ENCODE results near the gene RAVER1. TPM values are rescaled to one million over a fixed set of nuclear protein-coding genes. Genes with fewer than 3 reads are reported as not detected.
"Not testable (repeated sequence)": the region's sequence is repeated elsewhere in the genome, so short reads cannot be mapped to it uniquely, and the experiment has no call there.

The RAVER1 gene
- total RNA-seq, 1 donor from 2014 or later: 6.4 TPM

DNA sequence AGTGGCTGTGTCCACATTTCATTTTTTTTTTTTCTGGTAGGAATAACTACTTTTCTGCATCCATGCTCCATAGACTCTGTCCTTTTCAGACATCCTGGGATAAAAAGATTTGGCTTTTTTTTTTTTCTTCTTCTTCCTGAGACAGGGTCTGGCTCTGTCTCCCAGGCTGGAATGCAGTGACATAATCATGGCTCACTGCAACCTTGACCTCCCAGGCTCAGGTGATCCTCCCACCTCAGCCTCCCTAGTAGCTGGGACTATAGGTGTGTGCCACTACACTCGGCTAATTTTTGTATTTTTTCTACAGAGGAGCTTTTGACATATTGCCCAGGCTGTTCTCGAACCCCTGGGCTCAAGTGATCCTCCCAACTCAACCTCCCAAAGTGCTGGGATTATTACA is 10.2 kb upstream of the RAVER1 start:
- no peak for DNase-seq

DNA sequence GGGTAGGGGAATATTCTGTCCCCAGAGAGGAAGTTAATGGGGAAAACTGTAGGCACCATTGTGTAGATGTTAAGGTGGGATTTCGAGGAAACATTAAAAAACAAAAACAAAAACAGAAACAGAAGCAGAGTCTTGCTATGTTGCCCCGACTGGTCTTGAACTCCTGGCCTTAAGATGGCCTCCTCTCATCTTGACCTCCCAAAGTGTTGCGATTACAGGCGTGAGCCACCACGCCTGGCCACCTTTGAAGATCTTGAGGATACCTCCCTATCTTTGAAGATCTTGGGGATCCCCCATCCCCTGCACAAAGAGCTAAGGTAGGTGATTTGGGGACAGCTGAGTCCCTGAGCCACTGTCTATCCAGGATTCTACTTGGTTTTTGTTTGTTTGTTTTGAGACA is 6.6 kb upstream of the RAVER1 start:
- no peak for DNase-seq

DNA sequence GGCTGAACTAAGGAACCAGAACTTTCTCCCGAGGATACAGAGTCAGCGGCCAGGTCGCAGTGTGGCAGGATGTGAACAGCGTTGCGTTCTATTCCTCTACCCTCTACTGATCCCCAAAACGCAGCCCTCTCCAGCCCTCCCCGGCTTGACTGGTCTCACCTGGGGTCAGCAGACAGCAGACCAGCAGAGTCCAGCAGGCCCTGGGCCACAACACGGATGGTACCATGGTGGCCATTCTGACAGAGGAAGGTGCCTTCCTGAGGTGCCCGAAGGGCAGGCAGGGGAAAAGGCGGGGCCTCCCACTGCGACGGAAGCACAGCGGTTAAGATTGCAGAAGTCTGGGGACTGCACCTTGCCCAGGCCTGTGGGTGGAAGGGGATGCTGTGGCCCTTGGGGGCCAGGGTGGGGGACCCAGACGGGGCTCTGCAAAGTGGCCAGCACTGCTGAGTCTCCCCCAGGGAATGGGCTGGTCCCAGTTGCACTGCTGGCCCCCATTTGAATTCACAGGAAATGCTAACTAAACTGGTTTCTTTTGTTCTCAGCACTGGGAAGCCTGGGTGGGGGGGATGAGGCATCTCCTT is 6.1 kb upstream of the RAVER1 start, which contains the start of gene ICAM3:
Gene ICAM3, minus strand, starts transcription at position 245 of the 581 bp plus-strand sequence. Its CDS starts 10 bp downstream, at position 235.
- DNase-seq: no peak

DNA sequence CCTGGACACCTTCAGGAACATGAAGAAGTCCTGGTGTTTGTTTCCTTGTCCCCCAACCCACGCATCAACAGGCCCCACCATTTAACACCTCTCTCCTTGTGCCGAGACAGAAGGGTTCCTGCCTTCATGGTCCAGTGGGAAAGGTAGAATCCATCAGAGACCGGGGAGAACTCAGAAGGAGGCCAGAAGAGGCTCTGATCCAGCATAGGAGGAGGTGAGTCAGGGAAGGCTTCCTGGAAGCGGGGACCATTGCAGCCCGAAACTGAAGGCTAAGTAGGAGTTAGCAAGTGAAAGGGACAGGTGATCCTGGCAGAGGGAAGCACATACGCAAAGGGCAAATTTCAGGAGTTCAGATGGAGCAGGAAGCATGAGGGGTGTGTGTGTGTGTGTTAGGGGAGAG is 5.6 kb upstream of the RAVER1 start:
- DNase-seq: no peak

DNA sequence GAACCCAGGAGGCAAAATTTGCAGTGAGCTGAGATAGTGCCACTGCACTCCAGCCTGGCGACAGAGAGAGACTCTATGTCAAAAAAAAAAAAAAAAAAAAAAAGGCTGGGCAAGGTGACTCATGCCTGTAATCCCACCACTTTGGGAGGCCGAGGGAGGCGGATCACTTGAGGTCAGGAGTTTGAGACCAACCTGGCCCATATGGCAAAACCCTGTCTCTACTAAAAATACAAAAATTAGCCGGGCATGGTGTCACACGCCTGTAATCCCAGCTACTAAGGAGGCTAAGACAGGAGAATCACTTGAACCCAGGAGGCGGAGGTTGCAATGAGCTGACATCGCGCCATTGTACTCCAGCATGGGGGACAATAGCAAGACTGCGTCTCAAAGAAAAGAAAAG is 3.4 kb upstream of the RAVER1 start:
- not testable (repeated sequence) for DNase-seq

DNA sequence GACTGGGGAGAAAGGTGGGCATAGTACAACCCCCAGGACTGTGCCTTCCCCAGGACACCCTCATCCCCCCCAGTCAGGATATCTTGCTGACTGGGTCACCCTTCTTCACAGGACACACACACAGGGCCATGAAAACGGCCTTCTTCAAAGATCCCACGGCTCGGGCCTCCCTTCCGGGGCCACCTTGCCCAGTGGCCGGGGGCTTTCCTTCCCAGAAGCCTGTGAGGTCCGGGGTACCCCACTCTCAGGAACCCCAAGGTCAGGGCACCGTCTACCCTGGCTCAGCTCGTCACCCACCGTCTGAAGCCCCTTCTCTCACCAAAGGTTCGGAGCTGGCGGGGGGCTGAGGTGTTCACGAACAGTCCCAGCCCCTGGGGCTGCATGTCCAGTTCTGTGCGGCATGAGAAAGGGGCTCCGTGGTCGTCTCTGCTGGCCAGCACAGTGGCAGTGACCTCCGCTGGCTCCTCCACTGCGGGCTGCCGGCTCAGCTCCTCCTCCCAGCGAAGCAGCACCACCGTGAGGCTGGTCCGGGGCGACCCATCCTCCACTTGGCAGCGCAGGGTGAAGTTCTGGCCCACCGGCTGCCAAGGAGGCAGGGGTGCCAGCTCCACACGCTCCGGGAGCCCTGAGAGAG is 2.1 kb upstream of the RAVER1 start:
- DNase-seq: no peak

DNA sequence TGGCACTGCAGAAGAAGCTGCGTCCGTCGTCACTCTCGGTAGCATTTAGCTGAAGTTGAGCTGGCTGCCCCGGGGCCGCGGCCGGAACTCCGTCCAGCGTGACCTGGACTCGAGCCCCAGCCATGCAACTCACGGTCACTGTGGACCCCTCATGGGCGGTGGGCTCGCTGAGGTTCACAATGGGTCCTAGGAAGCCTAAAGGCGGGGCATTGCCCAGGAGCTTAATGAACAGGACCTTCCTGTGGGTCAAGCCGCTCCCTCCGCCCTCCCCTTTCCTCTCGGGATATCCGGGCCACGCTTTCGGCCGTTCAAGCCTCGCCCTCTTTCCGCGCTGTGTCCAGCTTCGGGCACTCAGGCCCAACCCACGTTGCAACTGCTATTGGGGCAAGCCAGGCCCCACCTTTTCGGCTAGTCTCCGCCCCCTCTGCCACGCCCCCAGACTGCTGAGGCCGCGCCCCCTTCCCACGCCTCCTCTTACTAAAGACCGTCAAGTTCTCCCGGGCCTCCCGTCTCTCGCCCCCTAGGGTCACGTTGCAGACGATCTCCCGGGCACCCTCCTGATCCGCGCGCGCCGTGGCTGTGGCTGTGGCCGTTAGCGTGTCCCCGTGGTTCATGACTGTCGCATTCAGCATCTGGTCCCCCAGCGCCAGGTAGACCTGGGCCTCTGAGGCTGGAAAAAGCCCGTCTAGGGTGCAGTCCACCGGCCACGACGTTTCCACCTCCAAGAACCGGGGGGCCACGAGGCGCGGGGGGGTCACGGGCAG is 1.4 kb upstream of the RAVER1 start:
- peak; percentile 76 for DNase-seq

DNA sequence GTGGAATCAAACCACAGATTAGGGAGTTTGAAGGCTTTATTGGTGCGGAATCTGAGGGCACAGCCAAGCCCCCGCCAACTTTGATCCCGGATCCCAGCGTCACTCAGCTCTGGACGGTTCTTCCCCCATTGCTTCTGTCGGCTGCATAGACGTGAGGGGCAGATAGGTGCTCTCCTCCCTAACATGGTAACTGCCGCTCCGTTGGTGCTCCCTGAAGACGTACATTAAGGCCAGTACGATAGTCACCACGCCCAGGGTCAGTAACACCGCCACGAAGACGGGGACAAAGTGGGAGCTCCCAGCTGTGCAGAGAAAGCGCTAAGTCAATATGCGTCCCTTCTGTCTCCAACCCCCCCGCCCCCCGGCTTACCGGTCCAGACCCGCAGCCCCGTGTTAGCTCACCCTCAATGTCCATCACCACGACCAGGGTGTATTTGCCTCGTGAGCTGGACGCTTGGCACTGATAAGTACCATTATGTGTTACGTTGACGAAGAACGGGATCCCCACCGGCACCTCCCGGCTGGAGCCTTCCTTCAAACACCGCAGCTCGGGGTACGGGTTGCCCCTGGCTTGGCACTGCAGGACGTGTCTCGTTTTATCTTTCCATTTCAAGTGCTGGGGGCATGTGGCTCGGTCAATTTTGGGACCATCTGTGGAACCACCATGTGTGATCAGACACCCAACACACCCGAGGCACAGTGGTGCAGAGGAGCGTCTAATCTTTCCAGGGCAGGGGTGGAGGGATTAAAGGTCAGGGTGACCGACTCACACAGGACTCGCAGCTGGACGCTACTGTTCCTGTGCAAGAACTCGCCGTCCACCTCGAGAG is 644 bp upstream of the RAVER1 start:
- DNase-seq: no peak

DNA sequence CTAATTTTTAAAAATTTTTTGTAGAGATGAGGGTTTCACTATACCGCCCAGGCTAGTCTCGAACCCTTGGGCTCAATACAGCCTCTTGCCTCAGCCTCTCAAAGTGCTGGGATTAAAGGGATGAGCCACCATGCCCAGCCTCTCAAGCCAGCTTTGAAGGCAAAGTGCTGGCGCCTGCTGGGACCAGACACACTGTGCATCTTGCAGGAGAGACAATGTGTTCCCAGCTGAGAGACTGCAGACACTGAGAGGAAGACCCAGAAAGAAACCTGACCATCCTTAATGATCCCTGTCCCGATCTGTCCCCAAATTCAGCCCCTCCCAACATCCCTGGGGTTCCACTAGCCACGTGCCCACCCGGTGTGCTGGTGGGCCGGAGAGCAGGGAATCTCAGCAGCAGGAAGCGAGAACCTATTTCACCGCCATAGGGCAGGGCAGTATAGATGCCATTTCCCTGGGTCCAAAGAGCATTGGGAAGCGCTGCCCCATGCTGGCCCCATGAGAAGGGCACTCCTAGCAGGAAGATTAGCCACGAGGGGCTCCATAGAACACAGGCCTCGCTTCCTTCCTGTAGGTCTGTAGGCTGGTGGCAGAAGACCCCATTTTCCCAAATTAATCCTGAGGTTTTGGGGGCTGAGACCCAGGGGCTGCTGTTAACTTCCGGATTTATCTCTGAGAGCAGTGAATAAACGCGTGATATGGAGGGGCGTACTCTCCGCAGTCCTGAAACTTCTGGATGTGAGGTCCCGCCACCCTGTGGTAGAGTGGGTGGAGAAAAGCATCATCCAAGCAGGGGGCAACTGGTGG is 968 bp downstream of the RAVER1 start:
- DNase-seq: no peak

DNA sequence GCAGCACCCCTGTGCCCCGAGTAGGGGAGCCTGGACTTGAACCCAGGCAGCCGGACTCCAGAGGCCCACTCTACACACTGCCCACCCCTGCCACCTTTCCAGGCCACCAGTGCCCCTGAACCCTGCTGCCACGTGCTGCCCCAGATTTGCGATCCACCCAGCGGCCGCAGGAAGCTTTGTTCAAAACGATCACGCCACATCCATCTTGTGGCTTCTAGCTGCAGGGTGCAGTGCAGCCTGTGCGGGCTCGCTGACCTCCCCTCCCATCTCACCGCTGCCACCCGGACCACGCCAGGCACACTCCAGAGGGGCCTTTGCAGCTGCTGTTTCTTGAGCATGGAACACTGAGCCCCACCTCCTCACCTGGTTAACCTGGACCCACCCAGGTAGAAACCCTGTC is 3.8 kb downstream of the RAVER1 start:
- no peak for DNase-seq

DNA sequence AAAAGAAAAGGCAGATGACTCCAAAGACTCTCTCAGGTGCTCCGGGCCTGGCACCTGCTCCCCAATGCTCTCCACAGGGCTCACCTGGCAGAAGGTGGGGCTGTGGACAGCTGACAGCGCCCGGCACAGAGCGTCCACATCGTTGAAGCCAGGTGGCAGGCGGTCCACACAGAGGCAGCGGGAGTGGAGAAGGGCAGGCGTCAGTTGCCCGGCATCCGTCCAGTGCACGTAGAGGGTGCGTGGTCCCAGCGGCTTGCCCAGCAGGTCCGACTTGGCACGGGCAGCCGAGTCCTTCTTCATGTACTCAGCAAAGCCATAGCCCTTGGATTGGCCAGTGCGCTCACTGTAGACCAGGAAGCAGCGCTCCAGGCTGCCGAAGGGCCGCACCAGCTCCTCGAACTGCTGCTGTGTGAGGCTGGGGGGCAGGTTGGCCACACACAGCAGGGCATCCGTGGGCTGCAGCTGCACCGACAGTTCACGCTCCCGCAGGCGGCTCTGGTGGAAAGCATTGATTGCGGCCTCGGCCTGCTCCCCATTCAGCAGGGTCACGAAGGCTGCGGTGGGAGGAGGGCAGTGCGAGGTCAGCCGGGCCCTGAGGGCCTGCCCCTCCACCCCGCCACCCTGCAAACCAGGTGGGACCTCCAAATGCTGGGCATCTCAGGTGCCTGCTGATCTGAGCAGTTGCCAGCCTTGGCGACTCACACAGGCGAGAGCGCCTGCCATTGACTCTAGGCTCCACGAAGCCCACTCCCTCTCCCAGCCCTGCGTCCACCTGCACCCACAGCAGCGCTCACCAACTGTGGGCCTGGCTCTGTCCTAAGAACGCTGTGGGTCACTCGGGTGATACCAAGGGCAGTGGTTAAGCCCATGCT is 4.5 kb downstream of the RAVER1 start:
- DNase-seq: no peak

DNA sequence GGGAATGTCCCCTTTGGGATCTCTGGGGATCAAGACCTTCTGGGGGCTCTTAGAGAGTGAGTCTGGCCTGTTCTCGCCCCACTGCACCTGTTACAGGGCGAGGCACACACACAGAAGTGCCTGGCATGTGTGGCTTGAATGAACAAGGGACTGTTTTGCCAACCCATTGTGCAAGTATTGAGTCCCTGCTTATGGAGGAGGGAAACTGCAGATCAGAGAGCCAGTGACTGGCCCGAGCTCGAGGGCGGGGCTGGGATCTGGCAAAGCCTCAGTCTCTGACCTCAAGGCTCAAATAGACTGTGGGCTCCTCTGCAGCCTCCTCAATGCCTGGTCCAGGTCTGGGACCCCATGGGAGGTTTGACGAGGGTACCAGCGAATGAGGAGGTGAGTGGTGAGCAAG is 5.5 kb downstream of the RAVER1 start:
- DNase-seq: no peak

DNA sequence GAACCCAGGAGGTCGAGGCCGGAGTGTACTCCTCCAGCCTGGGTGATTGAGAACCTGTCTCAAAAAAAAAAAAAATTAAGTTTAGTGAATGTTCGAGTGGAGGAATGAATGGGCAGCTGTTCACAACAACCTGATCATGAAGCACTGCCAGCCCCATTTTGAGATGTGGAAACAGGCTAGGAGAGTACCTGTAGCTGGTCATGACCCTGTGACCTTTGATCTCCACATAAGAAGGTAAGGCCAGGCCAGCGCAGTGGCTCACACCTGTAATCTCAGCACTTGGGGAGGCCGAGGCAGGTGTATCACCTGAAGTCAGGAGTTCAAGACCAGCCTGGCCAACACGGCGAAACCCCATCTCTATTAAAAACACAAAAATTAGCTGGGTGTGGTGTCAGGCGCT is 7.6 kb downstream of the RAVER1 start:
- DNase-seq: no peak

DNA sequence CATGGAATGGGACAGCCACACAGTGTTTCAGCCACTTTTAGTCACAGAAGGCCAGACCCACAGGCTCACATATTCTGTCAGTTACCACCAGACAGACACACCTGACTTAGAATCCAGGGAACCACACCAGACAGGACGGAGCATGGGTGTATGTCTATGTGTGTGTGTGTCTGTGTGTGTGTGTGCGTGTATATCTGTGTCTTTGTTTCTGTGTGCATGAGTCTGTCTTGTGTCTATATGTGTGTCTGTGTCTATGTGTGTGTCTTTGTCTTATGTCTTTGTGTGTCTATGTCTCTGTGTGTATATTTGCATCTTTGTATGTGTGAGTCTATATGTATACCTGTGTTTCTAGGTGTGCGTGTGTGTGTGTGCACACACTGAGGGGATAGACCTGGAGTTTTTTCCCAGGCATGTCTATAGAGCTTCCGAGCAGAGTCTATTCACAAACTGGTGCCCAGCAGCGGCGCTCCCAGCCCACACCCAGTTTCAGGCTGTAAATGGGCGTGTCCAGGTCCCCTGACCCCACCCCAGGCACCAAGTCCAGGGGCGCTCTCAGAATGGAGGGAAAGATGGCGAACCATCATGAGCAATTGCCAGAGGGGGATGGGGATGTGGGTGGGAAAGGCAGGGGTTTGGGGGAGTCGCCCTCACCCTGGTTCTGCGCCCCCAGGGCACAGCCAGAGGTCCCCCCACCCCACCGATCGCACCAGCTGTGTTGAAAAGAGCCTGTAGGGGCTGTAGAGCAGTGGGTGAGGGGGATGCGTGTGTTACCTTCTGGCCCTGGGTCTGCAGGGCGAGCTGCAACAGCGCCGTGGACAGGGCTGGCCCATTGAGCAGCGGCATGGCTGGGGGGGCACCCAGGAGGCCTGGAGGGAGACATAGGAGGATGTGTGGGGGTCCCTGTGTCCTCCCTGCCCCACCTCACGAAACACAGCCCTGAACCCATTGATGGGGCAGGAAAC is 11.2 kb downstream of the RAVER1 start:
- no peak for DNase-seq

DNA sequence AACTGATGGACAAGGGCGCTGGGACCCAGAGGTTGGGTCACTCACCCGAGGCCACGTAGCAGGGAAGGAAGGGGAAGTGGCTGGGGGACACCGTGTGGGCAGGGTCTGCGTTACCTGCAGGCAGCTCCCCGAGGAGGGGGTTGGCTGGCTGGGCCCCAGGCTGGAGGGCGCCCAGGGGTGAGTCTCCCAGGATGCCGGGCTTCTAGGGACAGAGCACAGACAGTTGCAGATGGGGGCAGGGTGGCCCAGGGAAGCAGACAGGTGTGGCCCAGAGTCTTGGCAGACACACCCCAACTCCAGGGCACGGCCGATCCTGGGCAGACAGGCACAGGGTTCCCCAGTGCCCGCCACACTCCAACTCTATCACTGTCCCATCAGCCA is 11.9 kb downstream of the RAVER1 start:
- no peak for DNase-seq

DNA sequence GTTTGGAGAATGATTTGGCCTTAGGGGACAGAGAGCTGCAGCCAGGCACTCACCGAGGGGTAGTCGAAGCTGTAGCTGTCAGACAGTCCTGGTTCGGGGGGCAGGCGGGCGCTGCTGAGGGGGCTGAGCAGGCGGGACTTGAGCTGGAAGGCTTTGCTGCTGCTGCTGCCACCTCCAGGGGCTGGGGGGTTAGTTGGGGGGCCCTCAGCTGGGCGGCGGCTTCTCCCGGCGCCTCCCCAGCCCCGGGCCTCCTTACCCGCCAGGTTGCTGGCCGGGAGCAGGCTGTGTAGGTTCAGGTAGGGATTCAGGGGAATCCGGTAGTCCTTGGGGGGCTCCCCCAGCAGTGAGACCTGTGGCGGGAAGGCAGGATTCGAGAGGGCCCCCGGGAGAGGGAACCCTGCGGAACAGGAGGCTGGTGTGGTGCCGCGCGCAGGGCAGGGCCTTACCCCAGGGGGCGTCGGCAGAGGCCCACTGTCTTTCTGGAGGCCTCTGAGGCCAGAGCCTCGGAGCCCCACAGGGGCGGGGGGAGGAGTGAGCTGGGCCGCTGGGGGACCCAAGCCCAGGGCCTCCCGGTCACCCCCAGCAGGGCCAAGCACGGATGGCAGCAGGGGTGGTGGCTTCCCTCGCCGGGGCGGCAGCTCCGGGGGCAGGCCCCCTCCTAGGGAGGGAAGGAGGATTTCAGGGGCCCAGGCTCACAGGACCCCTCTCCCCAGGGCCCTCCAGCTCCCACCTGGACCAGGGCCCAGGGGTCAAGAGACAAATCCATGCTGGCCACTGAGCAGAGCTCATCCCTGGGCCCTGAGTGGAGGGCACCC is 12.5 kb downstream of the RAVER1 start:
- DNase-seq: no peak

DNA sequence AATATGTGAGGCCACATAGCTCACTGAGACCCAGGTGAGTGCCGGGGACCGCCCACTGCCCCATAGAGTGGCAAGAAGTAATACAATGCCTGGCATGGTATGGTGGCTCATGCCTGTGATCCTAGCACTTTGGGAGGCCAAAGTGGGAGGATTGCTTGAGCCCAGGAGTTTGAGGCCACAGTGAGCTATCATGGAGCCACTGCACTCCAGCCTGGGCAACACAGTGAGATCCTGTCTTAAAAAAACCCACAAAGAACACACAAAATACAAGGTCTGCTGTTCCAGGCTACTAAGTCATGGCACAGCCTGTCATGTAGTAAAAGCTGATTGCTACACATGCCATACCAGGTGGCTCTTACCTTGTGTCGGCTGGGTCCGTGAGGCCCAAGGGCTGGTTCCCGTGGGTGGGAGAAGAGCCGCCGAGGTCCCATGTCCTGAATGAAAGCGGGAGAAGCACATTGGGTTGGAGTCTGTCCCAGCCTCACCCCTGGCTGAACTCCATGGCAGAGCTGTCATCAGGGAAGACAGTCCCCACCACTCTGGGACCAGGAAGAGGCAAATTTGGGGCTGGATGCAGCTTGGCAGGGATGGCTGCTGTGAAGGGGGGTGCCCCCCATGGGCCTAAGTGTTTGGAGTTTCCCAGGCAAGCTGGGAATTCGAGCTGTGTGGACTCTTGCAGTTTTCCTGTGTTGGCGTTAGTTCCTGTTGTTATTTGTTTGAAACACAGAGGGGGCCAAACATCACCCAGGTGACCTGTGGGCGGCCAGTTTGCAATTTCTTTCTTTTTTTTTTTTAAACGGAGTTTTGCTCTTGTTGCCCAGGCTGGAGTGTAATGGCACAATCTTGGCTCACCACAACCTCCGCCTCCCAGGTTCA is 14.3 kb downstream of the RAVER1 start:
- no peak for DNase-seq

All from skin of body (tissue), 2 donors.